GM19467 (cell line): ENCODE results near the gene NRG2.

Experiments
- ATAC-seq: cut with Tn5 transposase; IDR thresholded peaks from one replicate; pipeline ENCODE4 v1.9.1; 2021; ENCODE audit warnings: mild to moderate bottlenecking, moderate library complexity; ENCODE audit not compliant: unreplicated experiment

Gene NRG2

GRCh38 chr5:139799359-139799758 is 243.7 kb downstream of the NRG2 start:
- no peak for ATAC-seq

DNA sequence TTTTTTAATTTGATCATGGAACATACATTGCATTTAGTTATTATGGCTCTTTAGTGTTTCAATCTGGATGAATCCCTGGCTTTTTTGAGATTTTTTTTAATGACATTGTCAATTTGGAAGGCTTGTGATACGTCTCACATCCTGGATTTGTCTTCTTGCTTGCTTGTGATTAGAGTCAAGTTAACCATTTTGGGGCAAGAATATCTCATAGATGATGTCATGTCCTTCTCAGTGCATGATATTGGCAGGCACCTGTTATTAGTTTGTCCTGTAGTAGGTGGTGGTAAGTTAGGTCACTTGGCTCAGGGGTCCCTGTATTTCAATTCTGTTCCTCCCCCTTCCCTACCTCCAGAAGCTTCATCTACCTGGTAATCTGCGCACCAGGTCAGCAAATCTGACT is 244.2 kb downstream of the NRG2 start:
- no peak for ATAC-seq

- no peak for ATAC-seq
Measured at GRCh38 chr5:139797856-139798510, 245.1 kb downstream of the NRG2 start.

GRCh38 chr5:139797335-139797734 is 245.8 kb downstream of the NRG2 start:
- ATAC-seq, result no peak
